B cell (primary cell): ENCODE data around the gene TNIK. TPM values are rescaled to one million over a fixed set of nuclear protein-coding genes. Genes with fewer than 3 reads are reported as not detected.

Experiments used
- ATAC-seq: fragments of 200-7000 bp; cut with Tn5 transposase; one replicate; pipeline ENCODE4 v1.10.0; 2021; ENCODE audit warnings: low read depth, mild to moderate bottlenecking, moderate number of reproducible peaks, moderate library complexity
- CTCF ChIA-PET: fragments of 350-600 bp; sonication (Branson Sonifier 250); formaldehyde crosslinking; loops from one replicate; lab custom pipeline; 2021; ENCODE audit warnings: antibody characterized with exemption, inconsistent platforms; lab: Charles Lee
- POLR2A ChIA-PET: fragments of 350-600 bp; sonication (Branson Sonifier 250); formaldehyde crosslinking; loops from one replicate; lab custom pipeline; 2021; ENCODE audit warnings: antibody characterized with exemption; lab: Charles Lee
- DNase-seq: peaks from one replicate; pipeline ENCODE4 v3.0.0; 2013
- H2AFZ ChIP-seq: 2 replicates; pipeline ENCODE4 v1.6.1; 2012; ENCODE audit warnings: mild to moderate bottlenecking, low read depth, low read length; ENCODE audit not compliant: insufficient read depth, poor library complexity, severe bottlenecking
- H3K27ac ChIP-seq, 2 donors: 1 replicate in 1 of 2; 2 replicates in 1 of 2; pipeline ENCODE4 v1.5.1; 2012 to 2013; ENCODE audit warnings: low read length in 2 of 2, mild to moderate bottlenecking in 2 of 2, moderate library complexity in 1 of 2
- H3K27me3 ChIP-seq, 4 experiments: fragments of 200-600 bp in 1 of 4; sonication (generic) in 1 of 4; replicated peaks in 1 of 4; 1 replicate in 2 of 4; 2 replicates in 2 of 4; pipeline versions ENCODE4 v1.6.1 to v1.7.0; 2013 to 2016; ENCODE audit warnings: low read length in 3 of 4, mild to moderate bottlenecking in 2 of 4, mixed read lengths in 1 of 4, moderate library complexity in 1 of 4; ENCODE audit not compliant: insufficient read depth in 4 of 4, control insufficient read depth in 3 of 4; ENCODE audit errors: control extremely low read depth in 1 of 4
- H3K36me3 ChIP-seq, 2 experiments: replicated peaks in 1 of 2; 1 replicate in 1 of 2; 2 replicates in 1 of 2; pipeline versions ENCODE4 v1.6.1 to v1.7.1; 2013; ENCODE audit warnings: low read length in 1 of 2; ENCODE audit not compliant: insufficient read depth in 2 of 2, control insufficient read depth in 1 of 2; ENCODE audit errors: control extremely low read depth in 1 of 2, extremely low read depth in 1 of 2
- H3K4me1 ChIP-seq, 2 donors: fragments of 200-600 bp in 1 of 2; sonication (generic) in 1 of 2; 1 replicate in 1 of 2; 2 replicates in 1 of 2; pipeline versions ENCODE4 v1.5.1 to v1.6.1; 2013 to 2017; ENCODE audit warnings: low read length in 2 of 2; ENCODE audit not compliant: control insufficient read depth in 2 of 2, insufficient read depth in 2 of 2
- H3K4me2 ChIP-seq: replicated peaks from 2 replicates; pipeline ENCODE3; 2012; ENCODE audit warnings: mild to moderate bottlenecking, low read depth, low read length; ENCODE audit not compliant: poor library complexity, severe bottlenecking
- H3K4me3 ChIP-seq, 5 experiments: fragments of 200-600 bp in 1 of 5; sonication (generic) in 1 of 5; 1 replicate in 3 of 5; 2 replicates in 2 of 5; pipeline versions ENCODE4 v1.5.1 to v1.7.0; 2011 to 2016; ENCODE audit warnings: low read length in 4 of 5, mild to moderate bottlenecking in 4 of 5, low read depth in 2 of 5, control low read depth in 1 of 5, moderate library complexity in 1 of 5; ENCODE audit not compliant: insufficient read depth in 1 of 5; ENCODE audit errors: control extremely low read depth in 1 of 5, extremely low read depth in 1 of 5
- H3K79me2 ChIP-seq: fragments of 200-600 bp; sonication (generic); one replicate; pipeline ENCODE4 v1.6.0; 2016; ENCODE audit warnings: low read length; ENCODE audit not compliant: control insufficient read depth, insufficient read depth
- H3K9ac ChIP-seq: fragments of 200-600 bp; sonication (generic); 2 replicates; pipeline ENCODE4 v1.6.1; 2017; ENCODE audit warnings: mild to moderate bottlenecking, low read length, moderate library complexity
- H3K9me3 ChIP-seq, 3 donors: one replicate each; pipeline versions ENCODE4 v1.6.1 to v1.7.1; 2013; ENCODE audit warnings: low read length in 2 of 3; ENCODE audit not compliant: control insufficient read depth in 2 of 3, insufficient read depth in 1 of 3; ENCODE audit errors: control extremely low read depth in 1 of 3
- H4K20me1 ChIP-seq: 2 replicates; pipeline ENCODE4 v1.6.0; 2012; ENCODE audit warnings: mild to moderate bottlenecking, low read length; ENCODE audit not compliant: insufficient read depth, control insufficient read depth, poor library complexity, severe bottlenecking
- H3K27ac Mint-ChIP-seq: one replicate; pipeline ENCODE4 v1.8.0; 2021; ENCODE audit warnings: mixed read lengths
- H3K27me3 Mint-ChIP-seq: one replicate; pipeline ENCODE4 v1.8.0; 2021; ENCODE audit warnings: mixed read lengths
- H3K4me1 Mint-ChIP-seq: one replicate; pipeline ENCODE4 v1.8.0; 2021; ENCODE audit warnings: mixed read lengths
- H3K4me3 Mint-ChIP-seq: one replicate; pipeline ENCODE4 v1.8.0; 2021; ENCODE audit warnings: mixed read lengths
- H3K9me3 Mint-ChIP-seq: one replicate; pipeline ENCODE4 v1.8.0; 2022; ENCODE audit warnings: mixed read lengths; ENCODE audit not compliant: insufficient read depth
- CTCF ChIP-seq: fragments of 200-600 bp; IDR thresholded peaks from one replicate; pipeline ENCODE4 v1.8.0; 2022; ENCODE audit warnings: antibody characterized with exemption, mild to moderate bottlenecking
- EZH2 ChIP-seq: IDR thresholded peaks from 2 replicates; pipeline ENCODE4 v1.6.1; 2012; ENCODE audit warnings: borderline replicate concordance, low read depth, mild to moderate bottlenecking, moderate library complexity, low read length; ENCODE audit not compliant: insufficient read depth, poor library complexity, severe bottlenecking
- WGBS: methylation state at CpG from one replicate; pipeline ENCODE4 v1.1.5; 2013; ENCODE audit warnings: missing lambda C conversion rate; ENCODE audit not compliant: insufficient coverage; 5-methylcytosine and 5-hydroxymethylcytosine counted together
- intact Hi-C: fragments of 100-400 bp; cut with micrococcal nuclease; formaldehyde crosslinking; loops from one replicate; pipeline ENCODE4 v1.10.0; 2022
- polyA plus RNA-seq: library from polyadenylated mRNA; depleted of rRNA; stranded (reverse); fragments of >200 nt; gene quantifications from 2 replicates; pipeline ENCODE4 v1.2.3, GENCODE V29; 2012
- total RNA-seq, 2 donors: library from RNA; stranded (reverse); fragments of 120-200 nt in 1 of 2; gene quantifications; 1 replicate in 1 of 2; 2 replicates in 1 of 2; pipeline versions ENCODE4 v1.2.3 to v1.2.4, GENCODE V29; 2013 to 2022

TNIK gene
- total and polyA plus RNA-seq, 2 donors (not counting 1 experiment from before 2014, with no cell fraction given), result 0.66 to 7.7 TPM

GRCh38 chr3:171113716-171114115 lies 346.5 kb downstream of the TNIK start:
- H3K4me3 ChIP-seq, result no peak overlapping the region
- H3K4me3 Mint-ChIP-seq, result no peak overlapping the region
- H3K27ac ChIP-seq, result no peak overlapping the region
- no peak overlapping the region for H3K27ac Mint-ChIP-seq
- 100% methylated on average over 2 of the region's 3 CpGs for WGBS
- H3K4me2 ChIP-seq, result no peak overlapping the region
- no peak for TF ChIP-seq CTCF
- TF ChIP-seq EZH2, result no peak
- H3K9me3 ChIP-seq, result no peaks in the 10 kb centered on the region
- no peak overlapping the region for H3K9ac ChIP-seq
- no peaks in the 10 kb centered on the region for H3K9me3 Mint-ChIP-seq
- H4K20me1 ChIP-seq, result no peaks in the 10 kb centered on the region
- ATAC-seq (no peak), DNase-seq (no peak)
- intact Hi-C loops, result no loop called here
- H3K4me1 ChIP-seq, result no peaks in the 10 kb centered on the region
- no peaks in the 10 kb centered on the region for H3K79me2 ChIP-seq
- no peak overlapping the region for H2AFZ ChIP-seq
- CTCF ChIA-PET, result interaction anchor here (0.7 to 1.0 kb wide), 2 partner anchors 9 kb away, joined by 3 read pairs; no protein-coding TSS in a partner anchor
- H3K36me3 ChIP-seq, result no peaks in the 10 kb centered on the region
- no peaks in the 10 kb centered on the region for H3K27me3 ChIP-seq
- H3K27me3 Mint-ChIP-seq, result no peaks in the 10 kb centered on the region
- POLR2A ChIA-PET, result no interaction called here
- no peaks in the 10 kb centered on the region for H3K4me1 Mint-ChIP-seq

GRCh38 chr3:171110715-171111114 lies 349.5 kb downstream of the TNIK start:
- DNase-seq (no peak), ATAC-seq (no peak)
- Histone ChIP-seq H3K79me2 (no peaks in the 10 kb centered on the region), H3K4me1 (no peaks in the 10 kb centered on the region), H4K20me1 (no peaks in the 10 kb centered on the region), H3K27ac (no peak overlapping the region), H3K4me3 (no peak overlapping the region), H3K9me3 (no peaks in the 10 kb centered on the region), H2AFZ (no peak overlapping the region), H3K4me2 (no peak overlapping the region), H3K27me3 (no peaks in the 10 kb centered on the region), H3K9ac (no peak overlapping the region), H3K36me3 (no peaks in the 10 kb centered on the region)
- no peaks in the 10 kb centered on the region for H3K27me3 Mint-ChIP-seq
- no peaks in the 10 kb centered on the region for H3K9me3 Mint-ChIP-seq
- no peak overlapping the region for H3K27ac Mint-ChIP-seq
- H3K4me3 Mint-ChIP-seq, result no peak overlapping the region
- WGBS, result 100% methylated on average over 3 of the region's 4 CpGs
- TF ChIP-seq CTCF (no peak), EZH2 (no peak)
- POLR2A ChIA-PET, result no interaction called here
- intact Hi-C loops, result no loop called here
- CTCF ChIA-PET, result no interaction called here
- H3K4me1 Mint-ChIP-seq, result no peaks in the 10 kb centered on the region
